Endothelial cell of umbilical vein (primary cell): ENCODE results near the gene DSG4. TPM values are rescaled to one million over a fixed set of nuclear protein-coding genes. Genes with fewer than 3 reads are reported as not detected.

Source experiments
- BruUV-seq: library from RNA; stranded (reverse); fragments of 400-500 nt; replicated peaks from 2 replicates; lab custom pipeline; 2021; lab: Mats Ljungman, UMichigan
- CTCF ChIA-PET: fragments of 300-600, 350-600 bp; sonication (Branson Sonifier 250); formaldehyde crosslinking; loops from one replicate; lab custom pipeline; 2021; ENCODE audit warnings: antibody characterized with exemption, inconsistent platforms; lab: Charles Lee
- POLR2A ChIA-PET: fragments of 300-600, 350-600 bp; sonication (Branson Sonifier 250); formaldehyde crosslinking; loops from one replicate; lab custom pipeline; 2021; ENCODE audit warnings: antibody characterized with exemption, inconsistent platforms; lab: Charles Lee
- DNase-seq: peaks from one replicate; pipeline ENCODE4 v3.0.0-alpha.2; 2011; ENCODE audit warnings: low read depth, low spot score
- FAIRE-seq: peaks from 2 replicates; lab custom pipeline; 2011; peaks lifted over from hg19 to GRCh38; lab: Jason Lieb, UNC
- H2AFZ ChIP-seq: 2 replicates; pipeline ENCODE4 v1.6.0; 2012; ENCODE audit warnings: low read depth, low read length, control low read depth, inconsistent platforms
- H3K27ac ChIP-seq: 2 replicates; pipeline ENCODE4 v1.5.1; 2011; ENCODE audit warnings: low read depth, mild to moderate bottlenecking, control low read depth, low read length, moderate library complexity; ENCODE audit not compliant: insufficient read depth
- H3K27me3 ChIP-seq, 2 experiments: 2 replicates each; pipeline versions ENCODE4 v1.6.0 to v1.6.1; 2011; ENCODE audit warnings: low read length in 2 of 2, mixed read lengths in 1 of 2; ENCODE audit not compliant: control insufficient read depth in 2 of 2, insufficient read depth in 2 of 2
- H3K36me3 ChIP-seq, 2 experiments: 2 replicates in 1 of 2; 3 replicates in 1 of 2; pipeline ENCODE4 v1.5.1; 2011; ENCODE audit warnings: low read length in 2 of 2, mild to moderate bottlenecking in 1 of 2, moderate library complexity in 1 of 2; ENCODE audit not compliant: control insufficient read depth in 2 of 2, insufficient read depth in 2 of 2; ENCODE audit errors: extremely low read depth in 1 of 2
- H3K4me1 ChIP-seq: 3 replicates; pipeline ENCODE4 v1.5.1; 2011; ENCODE audit warnings: mild to moderate bottlenecking, low read length; ENCODE audit not compliant: control insufficient read depth, insufficient read depth; ENCODE audit errors: extremely low read depth
- H3K4me2 ChIP-seq: 2 replicates; pipeline ENCODE4 v1.6.1; 2011; ENCODE audit warnings: low read length, control low read depth, mixed read lengths; ENCODE audit not compliant: insufficient read depth
- H3K4me3 ChIP-seq, 3 experiments: fragments of 200-600 bp in 1 of 3; sonication (generic), shearing (Covaris generic) in 1 of 3; replicated peaks in 1 of 3; 2 replicates each; pipeline ENCODE4 v1.5.1; 2011 to 2016; ENCODE audit warnings: control low read depth in 3 of 3, low read length in 3 of 3, mild to moderate bottlenecking in 2 of 3, inconsistent platforms in 1 of 3, low read depth in 1 of 3, moderate library complexity in 1 of 3; ENCODE audit not compliant: insufficient read depth in 1 of 3
- H3K79me2 ChIP-seq: 2 replicates; pipeline ENCODE4 v1.6.0; 2012; ENCODE audit warnings: low read length, inconsistent platforms; ENCODE audit not compliant: control insufficient read depth, insufficient read depth
- H3K9ac ChIP-seq: replicated peaks from 2 replicates; pipeline ENCODE3; 2011; ENCODE audit warnings: low read length, control low read depth; ENCODE audit not compliant: insufficient read depth; ENCODE audit errors: extremely low read depth
- H3K9me1 ChIP-seq: replicated peaks from 3 replicates; pipeline ENCODE4 v1.6.0; 2011; ENCODE audit warnings: mild to moderate bottlenecking, low read length; ENCODE audit not compliant: control insufficient read depth, insufficient read depth; ENCODE audit errors: extremely low read depth
- H3K9me3 ChIP-seq: replicated peaks from 2 replicates; pipeline ENCODE4 v1.5.1; 2012; ENCODE audit warnings: low read length, inconsistent platforms; ENCODE audit not compliant: control insufficient read depth, insufficient read depth
- H4K20me1 ChIP-seq: replicated peaks from 2 replicates; pipeline ENCODE3; 2011; ENCODE audit warnings: mild to moderate bottlenecking, low read length; ENCODE audit not compliant: control insufficient read depth, insufficient read depth; ENCODE audit errors: extremely low read depth
- CTCF ChIP-seq, 2 donors: IDR thresholded peaks; 1 replicate in 1 of 2; 2 replicates in 1 of 2; pipeline ENCODE4 v1.5.1; 2011; ENCODE audit warnings: low read length in 2 of 2, mild to moderate bottlenecking in 2 of 2, moderate library complexity in 2 of 2, control low read depth in 1 of 2, inconsistent platforms in 1 of 2, low read depth in 1 of 2; ENCODE audit not compliant: insufficient read depth in 1 of 2; ENCODE audit errors: extremely low read depth in 1 of 2
- EZH2 ChIP-seq: IDR thresholded peaks from 2 replicates; pipeline ENCODE4 v1.6.1; 2012; ENCODE audit warnings: borderline replicate concordance, low read depth, mild to moderate bottlenecking, moderate library complexity, low read length, inconsistent platforms; ENCODE audit not compliant: severe bottlenecking
- FOS ChIP-seq: IDR thresholded peaks from 2 replicates; pipeline ENCODE4 v1.6.1; 2011; ENCODE audit warnings: mild to moderate bottlenecking, low read length, moderate library complexity, borderline replicate concordance; ENCODE audit not compliant: insufficient read depth
- GATA2 ChIP-seq: IDR thresholded peaks from 2 replicates; pipeline ENCODE4 v1.7.0; 2011; ENCODE audit warnings: low read depth, mild to moderate bottlenecking, moderate library complexity, mixed read lengths, low read length; ENCODE audit not compliant: insufficient read length, insufficient read depth
- MAX ChIP-seq: IDR thresholded peaks from 2 replicates; pipeline ENCODE4 v1.6.1; 2011; ENCODE audit not compliant: insufficient read depth, insufficient read length
- POLR2A ChIP-seq: IDR thresholded peaks from 2 replicates; pipeline ENCODE4 v1.6.1; 2012; ENCODE audit warnings: low read depth, mild to moderate bottlenecking, control low read depth, low read length
- POLR2AphosphoS5 ChIP-seq: IDR thresholded peaks from 2 replicates; pipeline ENCODE4 v1.6.1; 2012; ENCODE audit warnings: low read depth, mild to moderate bottlenecking, control low read depth, low read length, moderate library complexity; ENCODE audit not compliant: insufficient read depth
- dilution Hi-C: fragments of 300-500 bp; cut with MboI; formaldehyde crosslinking; loops from one replicate; pipeline ENCODE4 v1.15.0; 2019; ENCODE audit warnings: low sequenced_read_pairs; ENCODE audit not compliant: extremely low pct_ligation_motif_present
- intact Hi-C: fragments of 100-400 bp; cut with micrococcal nuclease; formaldehyde crosslinking; loops from one replicate; pipeline ENCODE4 v1.10.0; 2022
- polyA plus RNA-seq, 4 experiments: library from polyadenylated mRNA; depleted of rRNA in 3 of 4; stranded (reverse) in 3 of 4; unstranded in 1 of 4; fragments of >200 nt; gene quantifications; 2 replicates each; pipeline versions ENCODE4 v1.2.1 to v1.2.3, GENCODE V29; 2011 to 2012; ENCODE audit warnings: missing spikeins in 1 of 4
- total RNA-seq: library from RNA; stranded (reverse); gene quantifications from 2 replicates; pipeline ENCODE4 v1.2.3, GENCODE V29; 2021

Gene DSG4
- total and polyA plus RNA-seq, 2 donors (not counting 3 experiments of a cell fraction or from before 2014, with no cell fraction given): not detected

- POLR2A ChIA-PET: no interaction called here
Measured at GRCh38 chr18:31401156-31402025, 24.8 kb downstream of the DSG4 start.

More at GRCh38 chr18:31401156-31402025, 24.8 kb downstream of the DSG4 start:
- DNase-seq: no peak
- Histone ChIP-seq H3K9me3 (no peaks in the 10 kb centered on the region), H3K4me3 (no peak overlapping the region), H4K20me1 (peaks cover 2% of the 10 kb centered on the region), H3K36me3 (no peaks in the 10 kb centered on the region), H3K4me1 (no peaks in the 10 kb centered on the region), H3K9me1 (no peaks in the 10 kb centered on the region), H3K27me3 (no peaks in the 10 kb centered on the region), H3K9ac (no peak overlapping the region), H3K27ac (no peak overlapping the region), H2AFZ (no peak overlapping the region), H3K4me2 (no peak overlapping the region), H3K79me2 (no peaks in the 10 kb centered on the region)
- TF ChIP-seq CTCF (IDR thresholded peaks at IDR 0.05; ENCODE audit: extremely low read depth in 1 of 2, insufficient read depth in 1 of 2, low read depth in 1 of 2, low read length in 2 of 2) (no peak), POLR2AphosphoS5 (no peak), MAX (no peak), GATA2 (no peak), POLR2A (no peak), FOS (no peak), EZH2 (no peak)
- dilution Hi-C loops (no loop called here), intact Hi-C loops (no loop called here)
- CTCF ChIA-PET: no interaction called here
- no TSS peak for BruUV-seq
- no peak for FAIRE-seq
